SK-N-SH treated with all-trans-retinoic acid at 6 μM for 48 hours (cell line): ENCODE results near the gene ENPP3.
"Not testable (repeated sequence)": the region's sequence is repeated elsewhere in the genome, so short reads cannot be mapped to it uniquely, and the experiment has no call there.

Source experiments
- ATAC-seq: fragments of 200-7000 bp; cut with Tn5 transposase; 3 replicates; pipeline ENCODE4 v1.9.1; 2020; ENCODE audit warnings: mild to moderate bottlenecking, moderate library complexity
- ARNTL ChIP-seq: fragments of 450-650 bp; formaldehyde crosslinking; IDR thresholded peaks from 2 replicates; pipeline ENCODE4 v1.5.0; 2020; ENCODE audit warnings: low read depth, mild to moderate bottlenecking, moderate library complexity, borderline replicate concordance
- BACH2 ChIP-seq: fragments of 250-450 bp; sonication (Bioruptor Pico); IDR thresholded peaks from 2 replicates; pipeline ENCODE4 v1.9.0; 2021; ENCODE audit warnings: mild to moderate bottlenecking, borderline replicate concordance
- CSDC2 ChIP-seq: fragments of 250-450 bp; sonication (Bioruptor Pico); IDR thresholded peaks from 2 replicates; pipeline ENCODE4 v1.5.0; 2020; ENCODE audit warnings: mild to moderate bottlenecking, moderate library complexity
- ESRRG ChIP-seq: fragments of 250-450 bp; sonication (Bioruptor Pico); IDR thresholded peaks from 2 replicates; pipeline ENCODE4 v1.6.1; 2021; ENCODE audit warnings: mild to moderate bottlenecking
- ISL1 ChIP-seq: fragments of 250-450 bp; sonication (Bioruptor Pico); IDR thresholded peaks from 2 replicates; pipeline ENCODE4 v2.1.2; 2022; ENCODE audit warnings: mild to moderate bottlenecking, moderate library complexity
- OSR1 ChIP-seq: fragments of 250-450 bp; sonication (Bioruptor Pico); IDR thresholded peaks from 2 replicates; pipeline ENCODE4 v1.8.0; 2022; ENCODE audit warnings: moderate library complexity, mild to moderate bottlenecking, inconsistent platforms
- PPARA ChIP-seq: fragments of 250-450 bp; sonication (Bioruptor Pico); IDR thresholded peaks from 2 replicates; pipeline ENCODE4 v1.5.0; 2020; ENCODE audit warnings: mild to moderate bottlenecking, borderline replicate concordance
- RARB ChIP-seq: fragments of 250-450 bp; sonication (Bioruptor Pico); IDR thresholded peaks from 2 replicates; pipeline ENCODE4 v1.8.0; 2021; ENCODE audit warnings: mild to moderate bottlenecking, moderate library complexity
- SNAI2 ChIP-seq: fragments of 250-450 bp; sonication (Bioruptor Pico); IDR thresholded peaks from 2 replicates; pipeline ENCODE4 v1.5.0; 2020; ENCODE audit warnings: mild to moderate bottlenecking, moderate library complexity
- TCF4 ChIP-seq: fragments of 250-450 bp; sonication (Bioruptor Pico); IDR thresholded peaks from 2 replicates; pipeline ENCODE4 v1.8.0; 2021; ENCODE audit warnings: mild to moderate bottlenecking, moderate library complexity, borderline replicate concordance
- TOX ChIP-seq: fragments of 250-450 bp; sonication (Bioruptor Pico); IDR thresholded peaks from 2 replicates; pipeline ENCODE4 v1.8.0; 2021; ENCODE audit warnings: mild to moderate bottlenecking, moderate library complexity, borderline replicate concordance
- ZFP30 ChIP-seq: fragments of 450-650 bp; formaldehyde crosslinking; IDR thresholded peaks from 2 replicates; pipeline ENCODE4 v1.5.0; 2022; ENCODE audit warnings: mild to moderate bottlenecking, moderate library complexity
- ZNF565 ChIP-seq: fragments of 450-650 bp; formaldehyde crosslinking; conservative IDR thresholded peaks from 2 replicates; pipeline ENCODE4 v1.5.0; 2020; ENCODE audit warnings: low read depth, mild to moderate bottlenecking, moderate library complexity
- ZNF70 ChIP-seq: fragments of 450-650 bp; formaldehyde crosslinking; IDR thresholded peaks from 2 replicates; pipeline ENCODE4 v1.5.0; 2020; ENCODE audit warnings: mild to moderate bottlenecking, moderate library complexity
- ZNF8 ChIP-seq: fragments of 450-650 bp; formaldehyde crosslinking; IDR thresholded peaks from 2 replicates; pipeline ENCODE4 v1.5.0; 2020; ENCODE audit warnings: mild to moderate bottlenecking, moderate library complexity
- TF ChIP-seq, protein P1 (sequence below): fragments of 250-450 bp; sonication (Bioruptor Pico); IDR thresholded peaks from 2 replicates; pipeline ENCODE4 v1.8.0; 2020; ENCODE audit warnings: mild to moderate bottlenecking, moderate library complexity, borderline replicate concordance

The ENPP3 gene

DNA sequence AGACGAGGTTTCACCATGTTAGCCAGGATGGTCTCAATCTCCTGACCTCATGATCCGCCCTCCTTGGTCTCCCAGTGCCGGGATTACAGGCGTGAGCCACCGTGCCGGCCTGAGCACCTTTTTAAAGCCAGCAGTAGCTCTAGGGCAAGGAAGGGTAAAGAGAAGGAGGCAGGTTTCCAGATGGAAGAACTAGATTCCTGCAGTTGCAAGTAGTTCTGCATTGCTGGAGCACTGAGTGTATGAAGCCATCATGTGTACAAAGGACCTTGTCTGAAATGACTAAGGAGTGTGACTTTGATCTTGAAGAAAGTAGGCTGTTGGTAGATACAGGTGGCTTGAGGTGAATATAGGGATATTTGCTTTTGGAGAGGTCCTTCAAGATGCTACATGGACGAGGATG, 59.9 kb downstream of the ENPP3 start:
- ATAC-seq: no peak
- TF ChIP-seq ESRRG (CRISPR knock-in tag) (no peak), ZNF8 (CRISPR knock-in tag) (no peak), ZFP30 (CRISPR knock-in tag) (no peak), TOX (CRISPR knock-in tag) (no peak)
- TF ChIP-seq, protein P1, sequence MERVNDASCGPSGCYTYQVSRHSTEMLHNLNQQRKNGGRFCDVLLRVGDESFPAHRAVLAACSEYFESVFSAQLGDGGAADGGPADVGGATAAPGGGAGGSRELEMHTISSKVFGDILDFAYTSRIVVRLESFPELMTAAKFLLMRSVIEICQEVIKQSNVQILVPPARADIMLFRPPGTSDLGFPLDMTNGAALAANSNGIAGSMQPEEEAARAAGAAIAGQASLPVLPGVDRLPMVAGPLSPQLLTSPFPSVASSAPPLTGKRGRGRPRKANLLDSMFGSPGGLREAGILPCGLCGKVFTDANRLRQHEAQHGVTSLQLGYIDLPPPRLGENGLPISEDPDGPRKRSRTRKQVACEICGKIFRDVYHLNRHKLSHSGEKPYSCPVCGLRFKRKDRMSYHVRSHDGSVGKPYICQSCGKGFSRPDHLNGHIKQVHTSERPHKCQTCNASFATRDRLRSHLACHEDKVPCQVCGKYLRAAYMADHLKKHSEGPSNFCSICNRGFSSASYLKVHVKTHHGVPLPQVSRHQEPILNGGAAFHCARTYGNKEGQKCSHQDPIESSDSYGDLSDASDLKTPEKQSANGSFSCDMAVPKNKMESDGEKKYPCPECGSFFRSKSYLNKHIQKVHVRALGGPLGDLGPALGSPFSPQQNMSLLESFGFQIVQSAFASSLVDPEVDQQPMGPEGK (CRISPR knock-in tag): no peak

DNA sequence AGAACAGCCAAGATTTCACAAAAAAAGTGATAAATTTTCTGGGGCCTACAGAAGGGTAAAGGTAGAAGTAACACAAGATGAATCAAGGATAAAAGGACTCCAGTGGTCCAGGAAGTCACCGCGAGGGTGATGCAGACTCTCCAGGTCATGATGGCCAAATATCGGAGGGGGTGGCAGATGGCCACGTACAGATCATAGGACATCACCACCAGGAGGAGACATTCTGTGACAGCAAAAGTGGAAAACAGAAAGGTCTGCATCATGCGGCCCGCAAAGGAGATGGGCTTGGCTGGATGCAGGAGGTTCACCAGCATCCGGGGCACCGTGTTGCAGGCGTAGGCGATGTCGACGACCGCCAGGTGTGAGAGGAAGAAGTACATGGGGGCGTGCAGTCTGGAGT, 63.7 kb downstream of the ENPP3 start:
- ATAC-seq: peak; percentile 58; the same call in 2 of the 3 replicates

DNA sequence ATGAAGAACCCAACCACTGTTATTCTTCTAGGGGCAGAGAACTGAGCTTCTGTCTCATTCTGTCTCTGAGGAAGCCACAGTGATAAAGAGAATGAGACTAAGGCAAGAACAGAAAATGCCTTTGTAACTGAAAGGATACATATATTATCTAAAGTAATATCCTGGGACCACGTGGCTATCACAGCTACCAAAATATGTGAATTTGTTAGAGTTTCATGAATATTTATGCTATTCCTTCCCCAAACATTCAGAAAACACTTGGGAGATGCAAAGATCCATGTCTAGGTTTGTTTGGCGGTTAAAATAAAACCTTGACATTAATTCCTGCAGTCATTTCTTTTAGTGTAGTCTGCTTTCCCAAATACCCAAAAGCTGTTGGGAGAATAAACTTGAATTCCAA, 66.8 kb downstream of the ENPP3 start:
- ATAC-seq: not testable (repeated sequence)

DNA sequence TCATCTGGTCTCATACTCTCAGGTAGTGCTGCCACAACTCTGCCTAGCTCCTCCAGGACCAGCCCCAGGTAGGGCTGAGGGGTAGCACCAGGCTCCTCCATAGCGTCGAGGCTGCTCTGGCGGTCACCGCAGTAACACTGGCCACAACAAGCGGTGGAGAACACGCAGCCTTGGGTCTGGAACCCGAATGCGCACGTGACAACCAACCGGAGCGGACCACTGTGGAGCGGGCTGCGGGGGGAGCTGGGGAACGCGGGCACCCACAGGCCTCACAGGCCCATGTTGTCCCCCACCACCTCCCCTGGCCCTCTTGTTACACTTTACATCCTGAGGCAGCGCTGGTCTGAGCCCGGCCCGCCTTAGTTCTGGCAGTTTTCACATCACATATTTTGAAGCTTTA, 73.8 kb downstream of the ENPP3 start, which contains the start of gene CTAGE9:
CTAGE9 (minus strand) TSS at position 101 of the 400 bp plus-strand sequence; CDS start at position 101, 0 bp downstream.
- ATAC-seq: not testable (repeated sequence)

DNA sequence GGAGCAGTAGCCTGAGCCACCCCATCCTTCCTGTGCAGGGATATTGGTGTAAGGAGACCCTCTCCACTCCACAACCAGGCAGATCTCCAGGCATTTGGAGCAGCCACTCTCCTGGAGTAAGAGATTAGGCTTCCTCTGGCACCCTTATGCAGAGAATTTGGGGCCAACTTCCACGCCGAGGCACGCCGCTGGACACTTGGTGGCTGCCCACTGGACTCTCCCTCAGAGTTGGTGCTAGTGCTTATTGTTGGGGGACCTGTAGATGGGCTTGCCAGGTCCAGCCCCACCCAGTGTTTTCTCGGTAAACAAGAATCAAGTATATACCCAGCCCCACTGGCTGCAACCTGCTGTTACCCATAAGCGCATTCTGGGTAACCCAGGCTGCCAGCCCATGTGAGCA, 78.5 kb downstream of the ENPP3 start:
- ATAC-seq: not testable (repeated sequence)

DNA sequence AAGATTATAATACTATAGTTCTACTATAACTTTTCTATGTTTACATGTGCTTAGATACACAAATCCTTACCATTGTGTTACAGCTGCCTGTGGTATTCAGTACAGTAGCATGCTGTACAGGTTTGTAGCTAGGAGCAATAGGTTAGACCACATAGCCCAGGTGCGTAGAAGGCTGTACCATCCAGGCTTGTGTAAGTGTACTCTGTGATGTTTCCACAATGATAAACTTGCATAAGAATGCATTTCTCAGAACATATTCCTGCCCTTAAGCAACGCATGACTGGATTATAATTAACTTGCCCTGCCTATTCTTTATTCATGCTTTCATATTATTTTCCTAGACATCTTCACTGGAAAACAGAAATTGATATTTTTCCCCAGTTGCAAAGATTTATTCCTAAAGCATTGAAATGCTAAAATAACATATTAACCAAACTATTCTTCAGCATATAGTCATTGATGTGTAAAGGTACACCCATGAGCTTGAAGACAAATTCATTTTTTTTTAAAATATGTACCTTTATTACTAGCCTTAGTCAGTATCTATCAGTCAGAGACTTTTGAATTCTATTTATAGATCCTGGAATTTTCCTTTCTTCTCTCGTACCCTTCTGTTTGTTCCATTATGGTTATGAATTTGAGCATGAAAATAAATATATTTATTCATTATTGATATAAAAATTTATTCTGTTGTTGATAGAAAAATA, 80.9 kb downstream of the ENPP3 start:
- no peak for TF ChIP-seq BACH2 (CRISPR knock-in tag)
- TF ChIP-seq TCF4 (CRISPR knock-in tag): no peak
- no peak for TF ChIP-seq RARB (CRISPR knock-in tag)
- TF ChIP-seq ESRRG (CRISPR knock-in tag): no peak
- TF ChIP-seq ZNF565: no peak
- ATAC-seq: no peak

DNA sequence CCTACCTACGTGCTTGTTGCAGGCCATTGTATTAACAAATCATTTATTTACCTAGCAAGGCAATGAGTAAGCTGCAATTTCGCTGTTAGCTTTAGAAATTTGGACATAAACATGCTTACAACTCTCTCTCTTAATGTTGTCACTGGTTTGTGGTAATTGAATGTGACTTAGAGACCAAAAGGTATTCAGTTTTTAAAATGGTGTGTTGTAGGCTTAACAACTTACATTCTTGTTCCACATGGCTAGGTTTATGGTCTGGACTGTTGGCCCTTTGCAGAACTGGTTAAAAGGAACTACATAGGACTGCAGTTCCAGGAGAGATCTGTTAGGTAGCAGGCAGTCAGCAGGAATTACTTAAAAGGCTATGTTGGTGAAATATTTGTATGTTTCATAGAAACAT, 84.1 kb downstream of the ENPP3 start:
- no peak for ATAC-seq
- TF ChIP-seq CSDC2 (no peak), OSR1 (CRISPR knock-in tag) (no peak), ISL1 (CRISPR knock-in tag) (no peak)

DNA sequence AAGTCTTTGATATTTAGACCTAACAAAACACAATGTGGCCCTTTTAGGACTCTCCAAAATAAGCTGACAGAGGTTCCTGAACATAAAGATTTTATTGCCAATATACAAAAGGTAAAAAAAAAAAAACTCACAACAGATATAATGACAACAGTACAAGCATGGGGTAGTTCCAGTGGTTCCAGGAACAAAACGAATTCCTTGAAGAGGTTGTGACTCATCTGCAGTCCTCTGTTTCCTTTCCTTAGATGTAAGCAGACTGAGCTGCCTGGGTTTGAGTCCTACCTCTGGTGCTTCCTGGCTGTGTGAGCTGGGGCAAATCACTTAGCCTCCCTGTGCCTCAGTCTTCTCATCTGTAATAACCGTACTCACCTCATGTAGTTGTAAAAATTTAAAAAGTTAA, 87.0 kb downstream of the ENPP3 start:
- ATAC-seq: no peak
- TF ChIP-seq, protein P1 (CRISPR knock-in tag): no peak
- TF ChIP-seq SNAI2 (CRISPR knock-in tag) (no peak), ARNTL (CRISPR knock-in tag) (no peak), ZFP30 (CRISPR knock-in tag) (no peak), ZNF70 (CRISPR knock-in tag) (no peak), ZNF8 (CRISPR knock-in tag) (no peak), TOX (CRISPR knock-in tag) (no peak), BACH2 (CRISPR knock-in tag) (no peak), CSDC2 (no peak), ZNF565 (no peak), PPARA (CRISPR knock-in tag) (no peak)

DNA sequence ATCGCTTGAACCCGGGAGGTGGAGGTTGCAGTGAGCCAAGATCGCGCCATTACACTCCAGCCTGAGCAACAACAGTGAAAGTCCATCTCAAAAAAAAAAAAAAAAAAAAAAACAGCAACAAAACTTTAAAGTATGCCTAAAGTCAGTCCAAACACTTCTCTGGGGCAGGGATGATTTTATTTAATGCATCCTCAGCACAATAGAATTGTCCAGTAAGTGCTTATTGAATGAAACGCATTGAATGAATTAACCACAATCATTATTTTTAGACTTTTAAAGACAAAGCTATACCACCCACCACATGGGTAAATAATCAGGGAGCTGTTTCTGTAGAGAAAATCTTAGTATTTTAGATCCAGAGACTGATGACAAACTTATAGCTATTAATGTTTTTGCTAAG, 90.4 kb downstream of the ENPP3 start:
- no peak for ATAC-seq
- TF ChIP-seq ZNF70 (CRISPR knock-in tag) (no peak), ESRRG (CRISPR knock-in tag) (no peak)
